ENCODE results near the gene SORD.
"Not testable (repeated sequence)": the region's sequence is repeated elsewhere in the genome, so short reads cannot be mapped to it uniquely, and the experiment has no call there.

Gene SORD

GRCh38 chr15:45025627-45026026, 2.6 kb downstream of the SORD start:
- DNase-seq: not testable (repeated sequence)

DNA sequence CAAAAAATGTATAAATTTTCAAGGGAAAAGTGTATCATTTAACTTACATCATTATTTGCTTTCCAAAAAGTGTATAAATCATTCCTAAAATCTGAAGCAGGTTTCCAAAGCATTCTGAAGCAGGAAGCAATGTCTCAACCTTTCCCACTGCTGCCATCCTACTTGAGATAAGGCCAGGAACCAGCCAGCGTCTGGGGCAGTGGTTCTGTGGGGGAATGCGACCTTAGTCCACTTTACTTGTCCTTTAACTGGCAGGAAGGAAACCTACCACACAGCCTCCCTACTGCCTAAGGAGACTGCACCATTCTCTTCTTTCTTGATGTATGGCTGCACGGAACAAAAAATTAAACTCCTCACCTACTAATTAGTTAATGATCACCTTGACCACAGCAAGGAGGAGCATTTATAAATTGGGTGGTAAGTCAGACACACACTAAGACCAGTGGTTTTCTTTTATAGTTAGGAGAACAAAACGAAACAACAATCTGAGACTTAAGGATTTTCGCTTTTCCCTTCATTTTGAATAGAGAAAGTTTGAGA, 3.7 kb downstream of the SORD start:
- no peak for DNase-seq

GRCh38 chr15:45027220-45027619, 4.2 kb downstream of the SORD start:
- no peak for DNase-seq

GRCh38 chr15:45030743-45031142, 7.7 kb downstream of the SORD start:
- no peak for DNase-seq

DNA sequence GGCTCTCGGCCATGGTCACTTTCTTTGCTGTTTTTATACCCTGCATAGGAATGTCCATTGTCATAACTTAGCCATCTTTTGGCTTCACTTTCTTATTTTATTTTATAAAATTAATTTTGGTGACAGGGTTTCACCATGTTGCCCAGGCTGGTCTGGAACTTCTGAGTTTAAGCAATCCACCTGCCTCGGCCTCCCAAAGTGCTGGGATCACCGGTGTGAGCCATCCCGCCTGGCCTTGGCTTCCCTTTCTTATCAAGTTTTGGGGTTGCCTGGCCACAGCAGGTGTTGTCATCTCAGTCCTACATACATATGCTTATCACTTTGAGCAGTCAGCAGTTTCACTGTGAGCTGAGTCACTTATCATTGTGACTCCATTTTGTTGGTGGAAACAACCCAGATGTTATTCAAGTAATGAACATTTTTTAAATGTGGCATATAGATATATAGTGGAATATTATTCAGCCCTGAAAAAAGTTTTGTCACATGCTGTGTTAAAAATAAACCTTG, 8.6 kb downstream of the SORD start:
- not testable (repeated sequence) for DNase-seq

DNA sequence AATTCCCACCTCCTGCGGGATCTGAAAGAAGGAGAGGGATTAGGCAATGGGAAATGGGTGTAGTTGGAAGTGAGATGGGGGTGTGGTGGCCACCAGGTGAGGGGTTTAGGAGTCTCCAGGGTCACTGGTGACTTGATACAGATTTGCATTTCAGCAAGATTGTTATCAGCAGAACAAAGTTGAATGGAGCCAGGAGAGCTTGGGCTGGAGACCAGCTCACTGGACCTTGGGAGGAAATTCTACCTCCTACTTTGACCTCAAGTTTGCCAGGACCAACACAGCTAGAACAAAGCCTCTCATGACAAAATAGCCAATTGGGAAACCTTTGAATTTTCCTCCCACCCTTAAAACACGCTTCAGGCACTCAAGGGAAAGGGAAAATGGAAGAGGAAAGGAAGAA, 9.5 kb downstream of the SORD start:
- DNase-seq: not testable (repeated sequence)

GRCh38 chr15:45034087-45034486, 11.1 kb downstream of the SORD start:
- not testable (repeated sequence) for DNase-seq

GRCh38 chr15:45034600-45035375, 11.8 kb downstream of the SORD start:
- not testable (repeated sequence) for DNase-seq

DNA sequence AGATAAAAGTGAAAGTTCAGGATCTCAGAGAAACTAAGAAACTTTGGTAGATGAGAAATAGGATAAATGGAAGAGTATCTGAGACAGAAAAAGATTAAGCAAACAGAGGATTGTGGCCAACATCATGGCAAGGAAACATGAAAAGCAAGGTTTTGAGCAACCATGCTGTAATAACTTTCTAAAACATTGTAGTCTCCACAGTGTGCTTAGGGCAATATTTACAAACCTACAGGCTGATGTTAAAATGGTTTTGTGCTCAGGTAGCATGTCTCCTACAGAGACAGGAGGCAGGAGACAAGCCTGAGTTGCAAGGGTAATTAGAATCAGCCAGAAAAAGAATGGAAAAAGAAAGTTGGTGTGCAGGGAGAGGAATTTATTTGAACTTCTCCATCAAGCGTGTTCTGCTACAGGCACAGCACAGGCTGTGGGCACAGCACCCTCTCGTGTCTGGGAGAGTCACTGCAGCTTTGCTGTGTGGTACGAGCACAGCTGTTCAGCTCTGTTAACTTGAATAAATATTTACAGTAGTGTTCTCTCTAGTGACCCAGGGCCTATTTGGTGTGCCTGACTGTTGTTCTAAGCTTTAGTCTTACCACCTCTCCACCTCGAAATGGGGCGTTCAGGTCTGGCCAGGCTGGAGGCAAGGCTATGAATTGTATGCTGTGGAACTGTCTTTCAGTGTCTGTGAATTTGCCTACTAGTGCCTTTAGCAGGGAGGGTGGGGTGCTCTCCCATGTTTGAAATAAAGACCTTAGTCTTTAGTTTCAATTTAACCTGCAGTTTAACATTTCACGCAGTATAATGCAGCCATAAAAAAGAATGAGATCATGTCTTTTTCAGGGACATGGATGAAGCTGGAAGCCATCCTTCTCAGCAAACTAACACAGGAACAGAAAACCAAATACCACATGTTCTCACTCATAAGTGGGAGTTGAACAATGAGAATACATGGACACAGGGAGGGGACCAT, 14.1 kb downstream of the SORD start:
- DNase-seq: peak; percentile 69

DNA sequence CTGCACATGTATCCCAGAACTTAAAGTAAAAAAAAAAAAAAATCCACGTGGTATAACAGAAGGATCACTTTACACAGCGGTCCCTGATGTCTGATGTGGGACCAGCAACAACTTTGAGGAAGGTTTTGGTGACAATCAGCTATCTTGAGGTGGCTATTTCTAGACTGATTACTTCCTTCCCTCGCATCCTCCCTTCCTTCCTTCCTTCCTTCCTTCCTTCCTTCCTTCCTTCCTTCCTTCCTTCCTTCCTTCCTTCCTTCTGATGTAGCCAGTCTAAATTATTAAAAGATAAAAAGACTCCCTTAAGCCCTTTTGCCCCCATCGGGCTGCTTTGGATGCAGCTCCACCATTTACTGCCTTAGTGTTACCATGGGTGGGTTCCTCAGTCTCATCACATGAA, 14.9 kb downstream of the SORD start:
- no peak for DNase-seq

GRCh38 chr15:45040396-45040795, 17.4 kb downstream of the SORD start:
- not testable (repeated sequence) for DNase-seq

DNA sequence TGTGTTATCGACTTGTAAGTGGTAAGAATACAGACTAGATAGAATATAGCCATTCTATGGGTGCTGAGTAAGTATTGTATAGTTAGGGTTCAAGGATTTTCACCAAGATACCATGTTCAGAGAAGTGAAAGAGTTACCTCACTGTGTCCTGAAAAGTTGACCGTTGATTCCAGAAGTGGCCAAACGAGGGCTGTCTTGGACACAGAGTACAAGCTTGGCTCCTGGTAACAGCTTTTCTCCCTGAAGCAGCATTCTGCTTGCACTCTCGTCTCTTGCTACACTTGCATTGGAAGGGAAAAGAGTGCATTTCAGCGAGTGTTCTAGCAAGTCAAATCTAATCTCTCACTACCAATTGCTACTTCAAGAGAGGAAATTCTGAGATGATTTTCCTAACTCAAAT, 18.5 kb downstream of the SORD start:
- not testable (repeated sequence) for DNase-seq

DNA sequence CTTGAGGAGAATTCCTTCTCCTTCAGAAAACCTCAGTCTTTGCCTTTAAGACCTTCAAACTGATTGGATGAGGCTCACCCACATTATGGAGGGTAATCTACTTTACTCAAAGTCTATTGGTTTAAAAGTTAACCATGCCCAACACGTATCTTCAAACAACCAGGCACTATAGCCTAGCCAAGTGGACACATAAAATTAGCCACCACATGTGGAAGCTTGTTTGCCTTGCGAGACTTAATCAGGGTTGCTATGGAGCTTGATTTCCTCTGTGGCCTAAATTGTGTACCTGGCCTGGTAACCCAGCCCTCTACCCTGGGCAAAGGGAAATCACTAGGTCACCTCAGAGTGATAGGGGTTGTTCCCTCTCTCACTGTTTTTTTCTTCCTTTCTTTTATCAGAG, 19.9 kb downstream of the SORD start:
- DNase-seq: not testable (repeated sequence)

GRCh38 chr15:45044270-45044669, 21.3 kb downstream of the SORD start:
- not testable (repeated sequence) for DNase-seq

- not testable (repeated sequence) for DNase-seq
Measured at GRCh38 chr15:45048449-45048793, 25.4 kb downstream of the SORD start.

DNA sequence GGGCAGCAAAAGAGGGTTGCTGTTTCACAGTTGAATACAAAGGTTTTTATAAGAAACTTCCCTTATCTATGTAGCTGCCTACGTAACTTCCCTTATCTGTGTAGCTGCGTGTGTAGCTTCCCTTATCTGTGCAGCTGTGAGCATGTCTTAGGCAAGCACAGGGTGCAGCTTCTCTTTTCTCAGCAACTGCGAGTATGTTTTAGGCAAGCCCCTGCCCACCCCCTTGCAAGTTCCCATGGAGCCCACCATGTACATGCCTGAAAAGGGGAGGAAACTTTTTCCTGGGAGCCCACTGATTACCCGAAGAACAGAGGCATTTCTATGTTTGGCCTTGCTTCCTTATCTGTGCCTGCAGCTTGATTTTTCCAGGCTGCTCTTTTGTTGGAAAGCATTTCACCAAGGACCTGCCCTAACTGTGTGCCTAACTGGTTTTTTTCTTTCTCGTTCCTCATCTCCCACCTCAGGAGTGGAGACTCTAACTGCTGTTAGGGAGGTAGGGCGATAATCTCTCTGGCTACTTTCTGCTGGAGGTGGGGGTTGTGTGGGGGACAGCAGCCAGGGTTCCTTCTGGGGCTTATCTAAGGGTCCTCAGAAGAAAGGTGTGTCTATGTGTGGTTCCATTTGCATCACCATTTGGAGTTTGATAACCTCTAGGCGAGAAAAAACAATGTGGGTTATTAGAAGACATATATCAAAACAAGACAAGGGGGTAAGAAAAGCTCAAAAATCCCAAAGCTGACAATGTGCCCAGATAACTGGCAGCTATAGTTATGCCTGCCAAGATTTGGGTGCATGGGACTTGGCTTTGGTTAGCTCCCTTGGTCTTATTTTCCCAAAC, 26.0 kb downstream of the SORD start:
- peak; percentile 78 for DNase-seq

DNA sequence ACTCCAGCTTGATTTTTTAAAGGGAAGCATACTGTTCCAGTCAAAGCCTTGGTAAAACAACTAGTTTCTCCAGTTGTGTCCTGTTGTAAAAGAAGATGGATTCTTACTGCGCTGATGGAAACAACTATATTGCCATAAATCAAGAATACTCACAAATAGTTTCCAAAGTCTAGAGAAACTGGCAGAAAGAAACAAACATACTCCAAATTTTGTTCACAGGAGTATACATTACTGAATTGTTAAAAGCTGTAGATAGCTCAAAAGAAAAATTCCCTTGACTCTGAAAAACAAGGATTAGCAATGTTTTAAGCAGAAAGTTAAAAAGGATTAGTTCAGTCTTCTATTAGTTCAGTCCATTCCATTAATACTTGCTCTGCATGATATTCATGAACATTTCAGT, 27.6 kb downstream of the SORD start:
- DNase-seq: no peak

DNA sequence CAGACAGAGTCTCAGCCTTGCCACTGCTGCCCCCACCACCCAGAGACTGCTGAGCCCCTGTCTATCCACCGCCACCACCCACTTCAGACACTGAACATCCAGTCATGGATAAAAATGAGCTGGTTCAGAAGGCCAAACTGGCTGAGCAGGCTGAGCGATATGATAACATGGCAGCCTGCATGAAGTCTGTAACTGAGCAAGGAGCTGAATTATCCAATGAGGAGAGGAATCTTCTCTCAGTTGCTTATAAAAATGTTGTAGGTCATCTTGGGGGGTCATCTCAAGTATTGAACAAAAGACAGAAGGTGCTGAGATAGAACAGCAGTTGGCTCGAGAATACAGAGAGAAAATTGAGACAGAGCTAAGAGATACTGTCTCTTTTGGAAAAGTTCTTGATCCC, 29.7 kb downstream of the SORD start:
- not testable (repeated sequence) for DNase-seq

DNA sequence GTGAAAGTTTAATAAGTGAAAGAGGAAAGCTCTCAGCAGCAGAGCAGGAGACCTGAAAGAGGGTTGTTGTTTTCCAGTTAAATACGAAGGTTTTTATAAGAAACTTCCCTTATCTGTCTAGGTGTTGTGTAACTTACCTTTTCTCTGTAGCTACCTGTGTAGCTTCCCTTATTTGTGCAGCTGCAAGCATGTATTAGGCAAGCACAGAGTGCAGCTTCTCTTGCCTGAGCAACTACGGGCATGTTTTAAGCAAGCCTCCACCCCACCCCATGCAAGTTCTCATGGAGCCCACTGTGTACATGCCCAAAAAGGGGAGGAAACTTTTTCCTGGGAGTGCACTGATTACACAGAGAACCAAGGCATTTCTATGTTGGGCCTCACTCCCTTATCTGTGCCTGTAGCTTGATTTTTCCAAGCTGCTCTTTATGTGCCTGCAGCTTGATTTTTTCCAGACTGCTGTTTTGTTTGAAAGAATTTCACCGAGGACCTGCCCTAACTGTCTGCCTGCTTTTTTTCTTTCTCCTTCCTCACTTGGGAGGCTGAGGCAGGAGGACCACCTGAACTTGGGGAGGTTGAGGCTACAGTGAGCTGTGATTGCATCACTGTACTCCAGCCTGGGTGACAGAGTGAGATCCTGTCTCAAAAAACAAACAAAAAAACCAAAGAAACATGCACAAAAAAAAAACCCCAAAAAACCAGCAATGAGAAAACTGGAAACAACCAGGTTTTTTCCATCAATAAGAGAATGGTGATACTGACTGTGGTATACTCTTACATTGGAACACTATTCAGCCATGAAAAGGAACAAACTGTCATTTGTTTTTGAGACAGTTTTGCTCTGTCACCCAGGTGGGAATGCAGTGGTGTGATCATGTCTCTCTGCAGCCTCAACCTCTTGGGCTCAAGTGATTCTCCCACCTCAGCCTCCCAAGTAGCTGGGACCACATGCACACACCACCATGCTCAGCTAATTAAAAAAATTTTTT, 36.0 kb downstream of the SORD start:
- DNase-seq: not testable (repeated sequence)

DNA sequence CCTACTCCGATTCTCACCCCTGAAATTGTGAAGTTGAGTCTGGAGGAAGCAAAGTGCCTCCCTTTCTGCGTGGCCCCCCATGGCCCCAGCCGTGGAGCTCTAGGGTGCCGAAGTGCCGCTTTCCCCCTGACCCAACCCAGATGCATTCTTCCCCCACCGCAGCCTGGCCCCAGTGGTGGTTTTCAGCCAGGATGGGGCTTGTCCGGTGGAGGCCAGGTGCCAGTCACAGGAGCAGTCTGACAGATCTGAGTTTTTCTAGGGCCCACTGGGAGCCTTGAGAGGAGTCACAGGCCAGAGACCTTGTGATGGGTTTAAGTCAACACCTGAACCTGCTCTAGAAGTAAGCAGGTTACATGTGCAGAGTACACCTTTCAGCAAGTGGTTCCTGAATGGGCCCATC, 39.3 kb downstream of the SORD start:
- not testable (repeated sequence) for DNase-seq

DNA sequence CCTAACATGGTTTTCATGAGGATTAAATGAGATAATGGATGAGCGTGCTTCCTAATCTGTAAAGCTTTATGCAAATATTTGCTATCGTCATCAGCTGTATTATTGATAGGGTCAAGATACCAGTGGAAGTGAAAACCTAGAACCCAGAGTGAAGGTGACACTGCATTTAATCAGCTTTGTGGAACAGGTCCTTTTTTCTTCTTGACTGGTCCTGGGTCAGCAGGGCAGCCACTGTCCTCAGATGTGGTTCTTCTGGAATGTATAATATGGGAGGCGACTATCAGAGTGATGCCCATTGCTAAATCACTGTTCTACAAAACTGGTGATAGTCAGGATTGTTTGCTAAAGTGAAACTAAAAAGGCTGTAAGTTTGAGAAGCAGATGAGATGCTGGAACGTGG, 41.4 kb downstream of the SORD start:
- no peak for DNase-seq
